Effector memory CD4-positive, alpha-beta T cell (primary cell): ENCODE measurements around the gene TAF1C.

Experiments used
- DNase-seq, 3 donors: peaks; one replicate each; pipeline ENCODE4 v3.0.0-alpha.2; 2020
- H3K27ac ChIP-seq: 2 replicates; pipeline ENCODE4 v1.7.0; 2013; ENCODE audit warnings: mild to moderate bottlenecking, low read length, moderate library complexity; ENCODE audit not compliant: insufficient read depth, poor library complexity, severe bottlenecking
- H3K27me3 ChIP-seq: replicated peaks from 2 replicates; pipeline ENCODE4 v1.7.0; 2013; ENCODE audit warnings: mild to moderate bottlenecking, low read length; ENCODE audit not compliant: insufficient read depth, control insufficient read depth, poor library complexity, severe bottlenecking
- H3K36me3 ChIP-seq: 2 replicates; pipeline ENCODE4 v1.7.0; 2013; ENCODE audit warnings: mild to moderate bottlenecking, low read length, moderate library complexity; ENCODE audit not compliant: control insufficient read depth, insufficient read depth
- H3K4me1 ChIP-seq: 2 replicates; pipeline ENCODE4 v1.7.0; 2013; ENCODE audit warnings: low read length, mild to moderate bottlenecking; ENCODE audit not compliant: control insufficient read depth, insufficient read depth, poor library complexity, severe bottlenecking
- H3K4me3 ChIP-seq: 2 replicates; pipeline ENCODE4 v1.7.0; 2013; ENCODE audit warnings: low read length, low read depth, mild to moderate bottlenecking; ENCODE audit not compliant: insufficient read depth, poor library complexity, severe bottlenecking
- H3K9me3 ChIP-seq: 2 replicates; pipeline ENCODE4 v1.7.0; 2013; ENCODE audit warnings: mild to moderate bottlenecking, low read length, moderate library complexity; ENCODE audit not compliant: control insufficient read depth

The TAF1C gene

DNA sequence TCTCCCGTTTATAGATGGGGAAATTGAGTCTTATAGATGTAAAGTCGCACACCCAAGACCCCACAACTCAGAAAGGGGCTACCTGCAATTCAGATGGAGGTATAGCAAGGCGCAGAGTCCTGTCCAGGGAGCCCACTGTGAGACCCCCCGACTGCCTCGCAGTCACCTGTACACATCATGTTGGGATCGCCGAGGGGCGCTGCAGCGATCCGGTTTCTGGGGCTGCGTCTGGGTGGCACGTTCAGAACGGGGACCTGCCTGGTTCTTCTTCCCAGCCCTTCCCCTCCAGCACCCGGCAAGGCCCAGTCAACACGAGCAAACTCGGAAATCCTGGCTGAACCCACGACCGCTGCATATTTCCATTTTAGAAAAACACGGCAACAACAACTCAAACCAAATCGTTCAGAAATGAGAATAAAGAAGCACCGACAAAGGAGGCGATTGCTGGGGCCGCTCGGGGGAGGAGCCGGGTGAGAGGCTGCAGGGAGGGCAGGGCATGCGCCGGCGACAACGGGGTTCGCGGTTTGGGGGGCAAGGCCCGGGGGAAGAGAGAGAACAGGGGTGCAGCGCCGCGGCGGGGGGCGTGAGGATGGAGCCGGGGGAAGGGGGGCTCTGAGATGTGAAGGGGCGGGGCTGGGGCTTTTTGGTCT is 42.5 kb downstream of the TAF1C start:
- H3K27me3 ChIP-seq: peaks cover 5% of the 10 kb centered on the region

DNA sequence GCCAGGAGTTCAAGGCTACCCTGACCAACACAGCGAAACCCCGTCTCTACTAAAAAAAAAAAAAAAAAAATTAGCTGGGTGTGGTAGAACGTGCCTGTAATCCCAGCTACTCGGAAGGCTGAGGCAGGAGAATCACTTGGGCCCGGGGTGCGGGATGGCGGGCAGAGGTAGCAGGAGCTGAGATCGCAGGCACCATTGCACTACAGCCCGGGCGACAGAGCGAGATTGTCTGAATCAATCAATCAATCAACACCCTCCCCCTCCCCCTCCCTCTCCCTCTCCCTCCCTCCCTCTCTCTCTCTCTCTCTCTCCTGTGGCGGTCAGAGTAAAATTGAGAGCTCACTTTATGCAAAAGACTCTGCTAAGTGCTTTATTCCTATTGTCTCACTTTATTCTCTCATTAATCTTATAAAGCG is 43.1 kb downstream of the TAF1C start:
- Histone ChIP-seq H3K27ac (no peak overlapping the region), H3K9me3 (no peaks in the 10 kb centered on the region), H3K36me3 (no peaks in the 10 kb centered on the region), H3K27me3 (peaks cover 5% of the 10 kb centered on the region), H3K4me3 (peak overlapping the region; percentile 95), H3K4me1 (peaks cover 8% of the 10 kb centered on the region)
- DNase-seq: no peak

More for the DNA sequence above, 42.5 kb downstream of the TAF1C start:
- H3K4me1 ChIP-seq: peaks cover 8% of the 10 kb centered on the region
- H3K27ac ChIP-seq: peak overlapping the region; percentile 74
- H3K9me3 ChIP-seq: no peaks in the 10 kb centered on the region
- no peaks in the 10 kb centered on the region for H3K36me3 ChIP-seq
- DNase-seq: peak; percentile 25 to 36 (median 32)
- H3K4me3 ChIP-seq: peak overlapping the region; percentile 95

DNA sequence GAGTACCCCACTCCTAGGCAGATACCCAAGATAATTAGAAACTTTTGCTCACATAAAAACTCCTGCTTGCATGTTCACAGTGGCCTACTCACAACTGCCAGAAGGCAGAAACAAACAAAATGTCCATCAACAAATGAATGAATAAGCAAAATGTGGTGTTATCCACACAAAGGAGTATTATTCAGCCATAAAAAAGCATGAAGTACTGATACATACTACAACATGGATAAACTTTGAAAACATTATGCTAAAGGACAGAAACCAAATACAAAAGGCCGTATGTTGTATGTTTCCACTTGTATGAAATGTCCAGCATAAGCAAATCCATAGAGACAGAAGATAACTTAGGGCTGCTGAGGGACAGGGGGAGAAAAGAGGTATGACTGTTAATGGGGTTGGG is 43.8 kb downstream of the TAF1C start:
- no peaks in the 10 kb centered on the region for H3K9me3 ChIP-seq
- H3K4me1 ChIP-seq: peaks cover 8% of the 10 kb centered on the region
- peaks cover 5% of the 10 kb centered on the region for H3K27me3 ChIP-seq
- no peak overlapping the region for H3K27ac ChIP-seq
- no peaks in the 10 kb centered on the region for H3K36me3 ChIP-seq
- DNase-seq: no peak
- H3K4me3 ChIP-seq: no peak overlapping the region

DNA sequence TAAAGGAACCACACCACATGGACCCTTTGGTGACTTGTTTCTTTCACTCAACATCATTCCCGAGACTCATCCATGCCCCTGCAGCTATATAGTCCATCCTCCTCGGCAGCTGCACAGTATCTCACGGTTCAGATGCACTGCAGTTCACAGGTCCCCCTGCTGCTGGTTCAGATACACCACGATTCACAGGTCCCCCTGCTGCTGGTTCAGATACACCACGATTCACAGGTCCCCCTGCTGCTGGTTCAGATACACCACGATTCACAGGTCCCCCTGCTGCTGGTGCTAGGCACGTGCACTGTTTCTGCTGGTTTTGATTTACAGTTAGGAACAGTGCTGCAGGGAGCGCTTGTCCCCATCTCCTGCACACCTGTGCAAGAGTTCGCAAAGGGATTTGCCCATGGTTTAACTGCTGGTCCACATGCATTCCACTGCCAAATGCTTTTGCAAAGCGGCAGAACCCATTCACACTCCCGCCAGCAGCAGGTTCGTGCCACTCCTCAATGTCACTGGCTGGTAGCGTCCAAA is 45.6 kb downstream of the TAF1C start:
- Histone ChIP-seq H3K27me3 (no peaks in the 10 kb centered on the region), H3K9me3 (no peaks in the 10 kb centered on the region), H3K4me1 (peaks cover 8% of the 10 kb centered on the region), H3K27ac (no peak overlapping the region), H3K4me3 (no peak overlapping the region), H3K36me3 (no peaks in the 10 kb centered on the region)
- DNase-seq: no peak

DNA sequence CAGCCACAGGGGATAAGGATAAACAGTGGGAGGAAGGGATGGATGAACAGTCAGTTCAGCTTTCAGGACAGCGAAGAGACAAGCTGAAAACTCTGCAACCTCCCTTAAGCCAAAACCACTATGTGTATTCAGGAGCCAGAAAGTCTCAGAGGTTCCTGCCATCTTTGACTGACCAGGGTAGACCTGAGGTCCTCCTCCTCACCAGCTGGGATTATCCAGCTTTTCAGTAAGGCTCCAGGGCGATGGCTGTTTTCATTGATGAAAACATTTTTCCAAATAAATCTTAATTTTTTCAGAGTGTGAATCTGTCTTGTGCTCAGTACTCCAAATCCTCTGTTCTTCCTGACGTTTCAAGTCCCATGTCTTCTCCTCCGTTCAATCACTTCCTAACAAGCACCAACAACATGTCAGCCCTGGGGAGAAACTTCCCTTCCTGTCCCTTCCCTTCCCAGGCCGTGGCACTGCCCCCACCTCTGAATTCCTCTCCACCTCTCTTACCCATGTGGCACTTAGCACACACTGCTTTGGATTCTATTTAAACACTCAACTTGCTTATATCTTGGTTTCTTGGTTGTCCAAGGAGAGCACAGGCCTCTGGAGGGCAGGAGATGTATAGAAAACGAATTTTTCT is 47.1 kb downstream of the TAF1C start:
- H3K27ac ChIP-seq: no peak overlapping the region

DNA sequence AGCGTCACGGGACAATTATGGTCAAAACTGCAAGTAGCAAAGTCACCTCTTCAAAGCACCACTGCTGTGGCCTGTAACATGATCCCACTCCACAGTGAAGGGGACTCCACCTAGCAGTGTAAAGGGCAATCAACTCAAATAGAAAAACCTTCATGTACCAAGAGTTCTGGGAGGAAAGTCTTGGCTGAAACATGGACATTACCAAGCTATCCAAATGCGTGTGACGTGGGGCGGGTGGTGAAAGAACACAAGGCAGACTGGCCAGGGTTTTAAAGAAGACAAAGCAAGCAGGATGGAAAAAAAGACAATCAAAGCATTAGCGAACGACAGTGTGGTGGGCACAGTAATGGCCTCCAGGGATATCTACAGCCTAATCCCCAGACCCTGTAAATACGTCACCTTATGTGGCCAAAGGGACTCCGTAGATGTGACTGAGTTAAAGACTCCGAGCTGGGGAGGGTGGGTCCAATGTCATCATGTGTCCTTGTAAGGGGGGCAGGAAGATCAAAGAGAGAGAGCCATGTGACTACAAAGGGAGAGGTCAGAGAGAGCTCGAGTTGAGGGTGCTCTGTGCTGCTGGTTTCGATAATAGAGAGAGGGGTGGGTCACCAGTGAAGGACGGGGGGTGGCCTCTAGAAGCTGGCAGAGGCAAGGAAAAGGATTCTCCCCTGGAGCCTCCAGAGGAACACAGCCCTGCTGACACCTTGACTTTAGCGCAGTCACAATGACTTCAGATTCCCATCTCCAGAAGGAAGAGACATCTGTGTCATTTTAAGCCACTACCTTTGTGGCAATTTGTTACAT is 47.8 kb downstream of the TAF1C start:
- no peak for DNase-seq
- H3K9me3 ChIP-seq: no peaks in the 10 kb centered on the region
- H3K27ac ChIP-seq: no peak overlapping the region
- no peaks in the 10 kb centered on the region for H3K27me3 ChIP-seq
- no peaks in the 10 kb centered on the region for H3K36me3 ChIP-seq
- no peak overlapping the region for H3K4me3 ChIP-seq
- peaks cover 3% of the 10 kb centered on the region for H3K4me1 ChIP-seq

More for the DNA sequence above, 47.1 kb downstream of the TAF1C start:
- no peaks in the 10 kb centered on the region for H3K27me3 ChIP-seq
- H3K9me3 ChIP-seq: no peaks in the 10 kb centered on the region
- H3K36me3 ChIP-seq: no peaks in the 10 kb centered on the region
- peaks cover 4% of the 10 kb centered on the region for H3K4me1 ChIP-seq
- no peak for DNase-seq
- H3K4me3 ChIP-seq: no peak overlapping the region

DNA sequence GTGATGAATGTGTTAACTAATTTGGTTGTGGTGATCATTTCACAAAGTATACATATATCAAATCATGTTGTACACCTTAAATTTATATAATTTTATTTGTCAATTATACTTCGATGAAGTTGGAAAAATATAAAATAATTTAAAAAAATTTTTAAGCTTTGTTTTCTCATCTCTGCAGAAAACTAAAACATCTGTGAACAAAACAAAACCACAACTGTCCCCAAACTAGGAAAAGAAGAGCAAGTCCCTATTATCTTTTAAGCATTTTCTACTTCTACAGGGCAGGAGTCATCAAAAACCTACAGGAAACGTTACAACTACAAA is 48.4 kb downstream of the TAF1C start:
- Histone ChIP-seq H3K4me1 (no peaks in the 10 kb centered on the region), H3K36me3 (no peaks in the 10 kb centered on the region), H3K27me3 (no peaks in the 10 kb centered on the region), H3K9me3 (no peaks in the 10 kb centered on the region), H3K4me3 (no peak overlapping the region), H3K27ac (no peak overlapping the region)
- no peak for DNase-seq

DNA sequence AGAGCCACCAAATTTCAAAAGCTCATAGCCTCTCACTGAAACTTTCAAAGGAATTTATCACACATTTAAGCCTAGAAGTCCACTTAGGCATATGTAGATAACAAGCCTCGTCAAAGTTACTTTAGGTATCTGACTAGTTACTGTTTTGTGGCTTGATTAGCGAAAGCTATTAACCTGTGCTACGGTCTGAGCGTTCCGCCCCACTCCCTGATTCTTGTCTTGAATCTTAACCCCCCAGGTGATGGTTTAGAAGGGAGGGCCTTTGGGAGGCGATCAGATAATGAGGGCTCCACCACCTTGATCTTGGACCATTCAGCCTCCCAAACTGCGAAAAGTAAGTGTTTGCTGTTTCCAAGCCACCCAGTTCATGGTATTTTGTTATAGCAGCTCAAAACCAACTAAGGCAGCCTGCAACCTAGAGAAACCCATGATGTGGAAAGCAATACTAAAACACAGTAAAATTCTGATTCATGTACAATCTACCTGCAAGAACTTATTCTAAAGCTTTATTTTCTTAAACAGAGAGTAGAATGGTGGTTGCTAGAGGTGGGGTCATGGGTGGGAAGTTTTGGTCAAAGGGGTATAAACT is 49.0 kb downstream of the TAF1C start:
- Histone ChIP-seq H3K4me1 (no peaks in the 10 kb centered on the region), H3K36me3 (no peaks in the 10 kb centered on the region), H3K27me3 (no peaks in the 10 kb centered on the region), H3K4me3 (no peak overlapping the region), H3K27ac (no peak overlapping the region), H3K9me3 (no peaks in the 10 kb centered on the region)
- no peak for DNase-seq

DNA sequence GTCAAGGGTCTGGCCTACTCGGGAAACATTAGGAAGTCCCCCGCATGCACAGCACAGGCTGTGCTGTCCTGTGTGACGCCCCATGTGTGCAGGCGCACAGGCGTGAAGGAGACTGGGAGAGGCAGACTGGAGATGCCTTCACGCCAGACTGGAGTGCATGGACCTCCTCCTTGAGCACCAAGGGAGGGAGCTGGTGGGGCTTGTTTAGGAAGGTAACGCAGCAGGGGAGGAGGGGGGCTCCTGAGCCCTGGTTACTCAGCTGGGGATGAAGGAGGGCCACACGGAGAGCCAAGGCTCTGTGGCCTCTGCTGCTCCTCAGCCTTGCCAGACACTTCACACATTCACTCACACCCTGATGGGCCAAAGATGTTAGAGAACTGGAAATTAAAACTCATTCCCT is 49.6 kb downstream of the TAF1C start:
- Histone ChIP-seq H3K4me3 (no peak overlapping the region), H3K36me3 (no peaks in the 10 kb centered on the region), H3K9me3 (no peaks in the 10 kb centered on the region), H3K4me1 (no peaks in the 10 kb centered on the region), H3K27ac (no peak overlapping the region), H3K27me3 (no peaks in the 10 kb centered on the region)
- DNase-seq: no peak
